ENCODE results near the gene DAP.

The DAP gene

DNA sequence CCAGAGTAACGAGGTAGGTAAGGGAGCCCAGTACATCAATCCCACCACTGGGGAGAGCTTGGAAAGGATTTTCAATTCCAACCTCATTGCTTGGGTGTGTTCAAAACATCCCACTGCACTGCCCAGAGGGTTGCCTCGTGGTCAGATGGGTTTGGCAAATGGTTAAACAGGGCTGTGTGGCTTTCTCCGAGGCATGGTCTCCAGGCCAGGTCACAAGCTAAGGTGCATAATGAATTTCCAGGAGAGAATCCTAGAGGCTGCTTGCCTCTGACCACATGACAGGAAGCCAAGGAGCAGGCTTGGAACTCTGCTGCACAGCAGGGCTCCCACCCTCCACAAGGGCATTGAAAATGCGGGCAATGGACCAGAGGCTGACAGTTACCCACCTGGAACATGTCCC, 51.6 kb downstream of the DAP start:
- no peak for DNase-seq

DNA sequence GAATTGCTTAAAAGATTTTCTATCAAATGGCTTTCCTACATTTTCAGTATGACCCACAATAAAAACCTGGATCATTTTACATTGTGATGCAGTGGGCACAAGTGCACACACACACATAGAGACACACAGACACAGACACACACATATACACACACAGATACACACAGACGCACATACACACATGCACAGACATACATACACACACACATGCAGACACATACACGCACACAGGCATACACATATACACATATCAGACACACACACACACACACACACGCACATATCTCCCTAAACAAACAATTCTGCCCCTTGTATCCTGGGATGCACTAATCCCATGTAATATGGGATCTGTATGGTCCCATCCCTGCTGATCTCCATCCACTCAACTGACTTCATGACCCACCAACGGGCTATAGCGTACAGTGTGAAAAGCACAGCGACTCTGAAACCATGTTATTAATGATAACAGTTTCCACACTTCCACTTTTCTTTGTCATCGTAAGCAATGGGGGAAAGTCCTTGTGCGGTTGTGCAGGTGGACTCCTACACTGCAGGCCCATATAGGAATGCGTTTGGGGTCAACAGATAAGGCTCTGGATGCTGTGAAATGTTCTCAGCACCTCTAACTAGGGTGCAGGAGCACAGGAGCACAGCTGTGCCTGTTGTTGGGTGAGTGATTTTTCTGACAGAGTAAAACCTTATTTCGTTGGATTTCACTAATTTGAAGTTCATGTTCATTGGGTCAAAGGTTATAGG, 52.7 kb downstream of the DAP start:
- no peak for DNase-seq

DNA sequence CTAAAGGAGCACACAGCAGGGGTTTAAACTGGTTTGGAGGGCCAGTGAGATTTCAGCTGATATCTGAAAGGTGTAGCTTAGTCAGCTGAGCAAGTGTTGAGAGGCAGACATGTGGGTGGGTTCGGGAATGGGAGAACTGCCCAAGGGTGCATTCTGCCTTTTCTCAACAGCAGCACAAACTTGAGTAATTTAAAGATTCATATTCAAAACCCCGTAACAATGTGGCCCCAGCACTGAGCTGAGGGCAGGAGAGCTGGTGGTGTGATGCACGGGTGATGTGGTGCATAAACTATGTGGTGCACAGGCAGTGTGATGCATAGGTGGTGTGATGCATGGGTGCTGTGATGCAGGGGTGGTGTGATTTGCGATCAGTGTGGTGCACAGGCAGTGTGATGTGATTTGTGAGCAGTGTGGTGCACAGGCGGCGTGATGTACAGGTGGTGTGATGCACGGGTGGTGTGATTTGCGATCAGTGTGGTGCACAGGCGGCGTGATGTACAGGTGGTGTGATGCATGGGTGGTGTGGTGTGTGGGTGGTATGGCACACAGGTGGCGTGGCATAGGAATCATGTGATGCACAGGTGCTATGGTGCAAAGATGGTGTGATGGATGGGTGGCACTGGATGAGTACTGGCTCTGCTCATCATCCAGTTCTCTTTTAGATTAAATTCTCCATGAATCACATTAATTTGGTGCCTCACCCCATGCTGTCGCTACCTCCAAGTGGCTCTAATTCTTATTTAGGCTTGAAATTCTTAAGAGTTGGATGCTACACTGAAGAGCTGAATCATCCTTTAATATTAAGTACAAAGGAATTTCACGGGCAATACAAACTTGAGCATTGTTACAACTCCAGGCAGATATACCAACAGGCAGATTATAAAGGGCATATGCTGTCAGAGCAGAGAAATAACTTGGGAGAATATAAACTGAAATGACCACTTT, 53.6 kb downstream of the DAP start:
- DNase-seq: no peak

DNA sequence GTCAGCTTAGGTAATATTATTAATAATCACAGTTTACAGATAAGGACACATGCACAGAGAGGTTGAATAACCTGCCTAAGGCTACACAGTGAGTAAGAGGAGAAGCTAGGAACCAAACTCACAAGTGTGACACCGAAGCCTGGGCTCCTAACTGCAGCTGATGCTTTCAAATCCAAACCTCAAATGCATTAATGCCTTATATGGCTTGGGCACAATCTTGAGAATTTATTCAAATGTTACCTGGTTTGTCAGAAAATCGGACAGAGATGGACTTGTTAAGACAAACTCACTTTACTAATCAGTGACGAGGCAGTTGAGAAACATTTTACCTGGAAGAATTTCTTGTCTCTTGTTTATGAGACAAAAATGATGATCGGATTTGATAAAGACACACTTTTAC, 54.7 kb downstream of the DAP start:
- DNase-seq: no peak

DNA sequence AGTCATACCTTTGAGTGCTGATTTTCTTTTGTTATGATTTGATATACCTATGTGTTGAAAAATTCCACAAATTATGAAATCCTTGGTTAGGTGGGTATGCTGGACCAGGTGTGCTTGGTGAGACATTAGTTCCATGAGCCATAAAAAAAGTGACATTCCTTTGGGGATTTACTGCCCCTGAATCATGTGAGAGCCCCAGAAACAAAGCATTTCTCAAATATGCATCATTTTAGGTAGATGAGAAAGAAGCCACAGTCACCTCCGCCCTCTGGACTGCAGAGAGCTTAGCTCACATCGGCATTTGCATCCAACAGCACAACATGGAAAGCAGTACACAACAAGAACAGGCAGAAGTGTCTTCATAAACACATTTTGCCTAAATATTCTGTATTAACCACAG, 55.3 kb downstream of the DAP start:
- no peak for DNase-seq

DNA sequence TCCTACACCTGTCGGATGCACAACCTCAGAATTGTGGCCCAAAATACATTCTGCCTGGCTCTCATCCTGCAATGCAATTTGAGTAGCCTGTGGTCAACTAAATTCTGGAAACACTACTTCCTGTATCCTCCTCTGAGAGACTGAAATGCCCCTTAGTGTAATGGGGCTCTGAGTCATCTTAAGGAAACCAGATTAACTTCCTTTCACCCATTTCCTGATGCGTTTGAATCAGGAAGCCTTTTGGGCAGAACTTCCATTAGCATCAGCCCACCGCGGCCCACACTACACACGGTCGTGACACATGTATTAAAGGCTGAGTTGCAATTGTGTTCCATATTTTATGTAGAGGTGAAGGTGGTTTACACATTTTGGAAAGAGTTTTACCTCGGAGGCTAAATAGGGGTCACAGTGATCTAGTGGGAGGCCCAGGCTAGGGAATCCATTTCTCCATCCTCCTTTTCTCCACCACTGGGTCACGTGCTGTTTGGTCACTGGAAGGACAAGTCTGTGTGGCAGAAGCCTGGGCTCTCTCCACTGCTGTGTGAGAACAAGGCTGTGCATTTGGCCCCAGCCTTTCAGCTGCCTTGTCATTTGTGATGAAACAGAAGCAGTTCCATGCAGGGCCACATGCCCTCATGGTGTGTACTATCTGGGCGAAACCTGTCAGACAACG, 55.9 kb downstream of the DAP start:
- DNase-seq: no peak

DNA sequence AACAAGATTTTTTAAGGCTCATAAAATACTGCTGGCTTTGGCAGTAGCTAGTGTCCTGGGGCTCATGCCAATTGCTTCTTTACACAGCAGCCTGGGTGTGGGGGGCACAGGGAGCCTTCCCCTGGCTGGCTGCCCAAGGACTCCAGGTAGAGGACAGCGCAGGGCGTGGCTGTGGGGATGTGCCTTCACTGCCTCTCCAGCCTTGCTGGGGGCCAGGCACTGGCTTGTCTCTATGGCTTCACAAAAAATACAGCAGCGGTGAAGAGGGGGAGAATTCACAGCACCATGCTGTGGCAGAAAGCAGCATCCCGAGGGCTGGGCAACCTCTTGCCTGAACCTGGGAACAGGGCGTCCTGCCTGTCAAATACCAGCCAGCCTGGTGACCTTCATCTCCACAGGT, 57.4 kb downstream of the DAP start:
- DNase-seq: no peak

DNA sequence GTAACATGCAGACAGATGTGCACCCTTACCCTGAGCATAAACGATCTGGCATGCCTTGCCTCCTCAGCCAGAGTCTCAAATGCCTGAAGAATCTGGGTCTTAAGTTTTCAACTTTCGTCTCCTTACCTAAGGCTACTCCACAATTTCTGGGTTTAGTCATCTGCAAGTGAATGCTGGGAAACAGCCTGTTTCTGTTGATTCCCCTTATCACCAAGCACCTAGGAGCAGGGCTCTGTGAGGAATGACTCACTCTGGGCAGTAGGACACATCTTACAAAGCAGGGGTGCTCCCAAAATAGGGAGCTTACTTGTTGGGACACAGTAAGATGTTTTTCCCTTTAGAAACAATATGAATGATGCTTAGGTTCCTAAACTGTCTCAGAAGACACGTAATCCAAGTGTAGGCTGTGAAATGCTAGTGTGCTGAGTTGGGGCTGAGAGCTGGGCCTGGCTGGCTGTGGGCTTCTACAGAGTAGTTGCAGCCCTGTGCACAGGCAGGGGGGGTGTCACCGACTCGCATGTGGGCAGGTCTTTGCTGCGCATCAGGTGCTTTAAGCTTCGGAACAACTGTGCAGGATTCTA, 58.0 kb downstream of the DAP start:
- DNase-seq: no peak

DNA sequence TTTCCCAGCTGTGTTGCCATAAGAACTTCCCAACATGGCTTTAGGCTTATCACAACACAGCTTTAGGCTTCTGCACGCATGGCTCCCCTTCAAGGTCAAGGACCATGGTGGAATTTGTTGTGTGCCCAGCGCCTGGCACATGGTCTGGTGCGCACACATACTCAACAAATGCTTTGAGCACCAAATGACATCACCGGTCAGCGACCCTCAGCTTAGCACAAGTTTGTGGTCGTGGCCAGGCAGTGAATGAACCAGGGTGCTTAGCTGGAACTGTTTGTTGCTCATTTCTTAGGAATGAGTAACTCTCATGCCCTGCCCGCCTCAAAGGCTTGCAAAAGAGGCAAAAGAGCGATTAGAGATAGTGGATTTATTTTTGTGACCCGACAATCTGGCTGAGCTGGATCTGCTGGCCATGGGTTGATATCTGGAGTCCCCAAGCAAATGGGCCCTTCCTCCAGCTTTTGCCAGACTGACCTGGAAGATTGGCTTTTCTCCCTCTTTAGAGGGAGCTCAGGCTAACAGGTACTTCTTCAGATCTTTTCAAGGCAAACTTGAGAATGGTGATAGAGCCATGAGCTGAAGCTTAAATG, 58.9 kb downstream of the DAP start:
- DNase-seq: no peak

DNA sequence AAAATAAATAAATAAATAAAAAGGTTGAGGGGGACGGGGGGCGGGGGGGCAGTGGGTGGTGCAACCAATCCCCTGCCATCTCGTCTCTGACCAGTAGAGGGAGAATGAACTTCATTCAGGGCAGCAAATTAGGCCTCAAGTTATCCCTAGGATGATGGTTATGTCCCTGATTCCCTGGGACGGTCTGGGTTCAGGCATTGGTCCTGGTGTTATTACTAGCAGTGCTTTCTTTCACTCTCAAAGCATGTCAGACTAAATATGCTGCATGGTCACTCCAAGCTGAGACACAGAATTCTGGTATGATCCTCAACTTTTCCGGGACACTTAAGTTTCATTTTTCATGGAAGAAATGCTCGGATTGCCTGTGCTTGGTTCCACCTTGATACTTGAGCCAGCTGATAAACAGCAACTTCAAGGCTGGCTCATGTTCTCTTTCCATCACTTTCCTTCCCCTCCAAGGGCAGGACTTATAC, 59.4 kb downstream of the DAP start:
- DNase-seq: peak in 5 of 14 donors; percentile 6 to 17 (median 11)

DNA sequence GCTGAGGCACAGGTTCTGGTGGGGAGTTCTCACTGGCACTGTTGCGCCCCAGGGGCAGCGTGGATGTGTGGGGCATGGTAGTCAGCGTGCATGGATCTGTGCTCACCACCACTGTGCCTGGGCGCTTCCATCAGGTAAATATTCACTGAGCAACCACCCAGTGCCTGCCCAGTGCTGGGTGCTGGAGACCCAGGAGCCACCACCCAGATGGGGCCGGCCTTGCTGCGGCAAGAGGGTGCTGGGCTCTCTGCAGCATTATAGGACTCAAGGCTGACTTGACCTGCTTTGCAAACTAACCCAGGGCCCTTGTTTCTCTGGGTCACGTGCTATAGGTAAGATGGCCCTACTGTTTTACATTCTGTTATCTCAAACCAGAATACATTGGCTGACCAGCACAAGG, 60.5 kb downstream of the DAP start:
- DNase-seq: no peak

DNA sequence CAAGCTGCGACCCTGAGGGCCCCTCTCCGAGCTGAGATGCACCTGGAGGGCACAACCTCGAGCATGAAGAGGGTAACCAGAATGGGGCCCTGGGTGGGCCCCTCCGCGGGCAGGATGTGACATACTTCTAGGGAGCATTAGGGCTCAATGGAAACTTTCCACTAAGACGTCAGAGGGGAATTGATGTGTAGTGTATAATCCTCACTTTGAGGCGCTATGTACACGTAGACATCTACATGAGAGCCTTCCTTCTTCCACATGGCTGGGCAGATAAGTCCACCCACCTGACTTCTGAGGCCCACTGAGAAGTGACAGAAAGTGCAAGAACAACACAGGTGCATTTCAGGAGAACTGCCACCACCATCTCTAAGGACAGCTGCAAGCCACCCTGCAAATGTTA, 61.0 kb downstream of the DAP start:
- no peak for DNase-seq

DNA sequence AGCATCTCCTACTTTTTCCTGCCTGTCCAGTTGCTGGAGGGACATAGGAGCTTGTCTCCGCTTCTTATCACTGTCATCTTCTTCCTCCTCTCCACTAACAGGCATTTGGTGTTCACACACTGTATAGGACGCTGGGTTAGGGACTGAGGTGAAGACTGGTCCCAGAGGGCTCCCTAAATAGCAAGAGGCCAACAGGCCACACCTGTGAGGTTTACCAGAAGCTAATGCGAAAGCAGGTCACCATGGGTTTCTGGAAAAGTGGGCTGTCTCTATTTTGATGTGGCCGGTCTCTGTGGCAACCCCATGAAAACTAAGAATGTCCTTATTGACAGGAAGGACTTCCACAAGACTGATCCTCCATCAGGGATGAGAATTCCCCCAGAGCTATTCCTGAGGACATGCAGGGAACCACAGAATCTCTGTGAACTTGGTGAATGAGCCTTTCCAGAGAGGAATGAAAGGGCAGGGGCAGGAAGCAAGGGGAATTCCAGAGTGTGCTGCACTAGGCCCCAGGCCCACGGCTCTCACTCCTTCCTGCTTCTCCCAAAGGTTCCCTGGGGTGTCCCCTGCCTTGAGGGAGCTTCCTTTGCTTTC, 61.7 kb downstream of the DAP start:
- DNase-seq: no peak

DNA sequence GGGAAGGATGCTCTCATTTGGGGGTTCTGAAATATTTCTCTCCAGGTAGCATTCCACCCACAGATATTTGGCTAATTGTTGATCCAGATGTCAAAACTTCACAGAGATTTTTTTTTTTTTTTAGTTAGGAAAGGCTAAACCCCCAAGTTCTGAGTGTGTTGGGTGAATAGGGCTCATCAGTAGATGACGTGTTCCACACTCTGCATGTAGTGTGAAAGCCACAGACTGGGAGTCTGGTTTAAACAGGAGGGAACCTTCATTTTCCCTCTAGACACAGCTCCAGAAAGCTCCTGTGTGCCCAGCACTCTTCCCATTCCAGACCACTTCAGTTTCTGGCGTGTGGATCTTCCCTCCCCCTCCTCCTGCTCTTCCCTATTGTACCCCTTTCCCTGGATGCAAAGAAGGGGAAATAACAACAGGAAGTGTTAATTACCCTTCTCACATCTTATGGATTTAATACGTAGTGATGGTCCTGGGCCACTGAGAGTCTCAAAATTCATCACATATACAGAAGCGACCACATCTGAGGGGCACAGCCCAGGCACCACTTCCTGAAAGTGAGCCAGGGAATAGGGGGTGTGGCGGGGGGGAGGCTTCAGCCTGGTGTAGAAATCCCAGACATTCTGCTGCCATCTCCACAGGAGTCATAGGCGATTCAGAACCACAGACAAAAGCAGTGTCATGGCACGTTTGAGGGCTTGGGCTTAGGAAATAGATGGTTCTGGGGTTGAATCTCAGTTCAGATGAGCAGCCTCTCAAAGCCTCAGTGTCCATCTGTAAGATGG, 65.1 kb downstream of the DAP start:
- DNase-seq: no peak

DNA sequence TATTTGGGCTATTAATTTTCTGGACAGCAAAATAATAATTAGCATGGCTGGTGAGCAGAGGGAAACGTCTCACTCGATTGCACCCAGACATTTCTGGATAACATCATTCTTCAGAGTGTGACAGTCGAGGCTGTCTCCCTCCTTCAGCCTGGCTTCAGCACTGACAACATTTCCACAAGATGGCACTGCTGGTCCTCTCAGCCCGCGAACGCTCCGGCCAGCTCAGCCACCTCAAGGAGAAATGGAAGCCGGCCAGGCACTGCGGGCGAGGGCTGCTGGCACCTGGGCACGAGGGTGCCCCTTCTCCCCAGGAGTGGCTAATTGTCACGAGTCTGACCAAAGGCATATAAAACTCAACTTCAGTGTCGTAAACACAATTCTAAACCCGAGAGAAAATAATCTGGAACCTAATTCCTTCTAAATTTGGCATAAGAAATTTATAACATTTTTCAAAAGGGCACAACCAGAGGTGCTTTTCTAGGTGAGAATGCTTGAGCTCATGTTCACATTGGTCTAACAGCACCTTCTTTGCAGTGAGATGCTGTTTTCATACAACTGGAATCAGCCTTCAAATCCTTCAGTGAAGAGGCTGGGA, 65.9 kb downstream of the DAP start:
- peak in 12 of 14 donors; percentile 17 to 74 (median 37) for DNase-seq

DNA sequence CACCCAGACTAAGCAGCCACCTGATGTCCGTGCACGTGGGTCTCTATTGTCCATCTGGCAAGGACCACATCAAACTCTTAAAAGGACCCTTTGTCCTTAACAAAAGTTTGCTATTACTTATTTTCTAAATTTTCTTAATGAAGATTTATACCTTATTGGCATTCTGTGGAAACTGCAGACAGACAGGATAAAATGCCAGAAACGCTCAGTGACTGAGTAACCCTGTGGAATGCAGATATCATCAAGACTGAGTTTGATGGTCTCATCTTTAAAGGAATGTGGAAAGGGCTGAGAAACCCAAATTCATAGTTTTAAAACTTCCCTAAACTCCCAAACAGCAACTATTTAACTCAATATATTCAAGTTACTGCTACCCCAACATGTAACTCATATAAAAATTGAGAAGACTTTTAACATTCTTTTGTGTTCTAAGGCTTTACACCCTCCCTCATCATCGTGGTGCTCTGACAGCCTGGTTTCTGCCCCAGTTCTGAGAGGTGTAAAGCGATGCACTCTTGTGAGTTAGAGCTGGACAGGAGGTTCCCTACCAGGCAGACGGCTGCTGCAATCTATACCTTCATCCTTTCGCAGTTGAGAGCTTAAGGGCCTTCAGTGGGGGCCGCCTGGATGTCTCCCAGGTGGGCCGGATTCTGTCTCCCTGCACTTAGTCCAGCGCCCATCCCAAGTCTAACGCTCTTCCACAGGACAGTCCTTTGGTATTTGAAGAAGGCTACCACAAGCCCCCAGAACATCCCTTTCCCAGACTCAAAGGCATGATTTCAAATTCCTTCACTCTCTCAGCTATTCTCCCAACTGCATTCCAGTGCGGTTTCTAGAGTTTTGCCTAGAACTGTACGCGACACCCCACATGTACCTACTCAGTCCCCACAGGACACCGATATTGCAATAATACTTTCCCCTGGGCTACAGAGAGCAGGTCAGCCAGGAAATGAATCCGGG, 68.9 kb downstream of the DAP start:
- DNase-seq: no peak

DNA sequence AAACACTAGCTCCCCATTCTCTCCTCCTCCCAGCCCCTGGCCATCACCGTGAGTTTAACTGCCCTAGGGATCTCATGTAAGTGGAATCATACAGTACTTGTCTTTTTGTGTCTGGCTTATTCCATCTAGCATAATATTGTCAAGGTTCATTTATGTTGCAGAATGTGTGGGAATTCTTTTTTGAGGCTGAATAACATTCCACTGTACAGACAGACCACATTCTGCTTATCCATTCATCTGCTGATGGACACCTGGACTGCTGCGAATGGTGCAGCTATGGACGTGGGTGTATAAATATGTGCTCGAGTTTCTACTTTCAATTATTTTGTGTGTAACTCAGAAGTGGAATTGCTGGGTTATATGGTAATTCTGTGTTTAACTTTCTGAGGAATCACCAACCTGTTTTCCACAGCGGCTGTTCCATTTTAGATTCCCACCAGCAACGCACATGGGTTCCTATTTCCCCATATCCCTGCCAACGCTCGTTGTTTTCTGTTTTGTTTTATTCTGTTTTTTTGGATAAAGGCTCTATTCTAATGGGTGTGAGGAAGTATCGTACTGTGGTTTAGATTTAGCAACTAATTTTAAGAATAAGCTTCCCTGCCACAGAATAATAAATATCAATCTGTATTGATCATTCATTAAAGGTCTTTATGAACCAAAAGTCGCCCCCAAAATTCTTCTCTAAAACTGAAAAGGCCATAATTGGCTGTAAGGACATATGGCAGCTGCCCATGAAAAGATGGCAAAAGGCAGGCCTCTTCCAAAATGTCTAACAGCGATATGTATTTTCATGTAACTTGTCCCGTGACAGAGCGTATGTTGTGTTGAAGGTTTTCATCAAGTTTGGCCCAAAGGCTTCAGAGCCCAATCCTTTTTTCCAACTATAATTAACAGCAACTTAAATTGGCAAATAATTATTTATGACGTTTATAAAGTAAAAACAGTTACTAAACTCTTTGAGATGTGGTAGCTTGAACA, 70.3 kb downstream of the DAP start:
- no peak for DNase-seq

Data from C1 segment of cervical spinal cord (tissue), 14 donors.